Activated CD4-positive, alpha-beta T cell treated with anti-CD3 and anti-CD28 coated beads, Interleukin-2, amount 50 U/mL, for 48 hours (primary cell): Measurements from ENCODE around the gene CNTFR.
"Not testable (repeated sequence)": the region's sequence is repeated elsewhere in the genome, so short reads cannot be mapped to it uniquely, and the experiment has no call there.

ENCODE experiments used
- DNase-seq, 2 experiments: peaks; one replicate each; pipeline ENCODE4 v3.0.0-alpha.2; 2020

The CNTFR gene

DNA sequence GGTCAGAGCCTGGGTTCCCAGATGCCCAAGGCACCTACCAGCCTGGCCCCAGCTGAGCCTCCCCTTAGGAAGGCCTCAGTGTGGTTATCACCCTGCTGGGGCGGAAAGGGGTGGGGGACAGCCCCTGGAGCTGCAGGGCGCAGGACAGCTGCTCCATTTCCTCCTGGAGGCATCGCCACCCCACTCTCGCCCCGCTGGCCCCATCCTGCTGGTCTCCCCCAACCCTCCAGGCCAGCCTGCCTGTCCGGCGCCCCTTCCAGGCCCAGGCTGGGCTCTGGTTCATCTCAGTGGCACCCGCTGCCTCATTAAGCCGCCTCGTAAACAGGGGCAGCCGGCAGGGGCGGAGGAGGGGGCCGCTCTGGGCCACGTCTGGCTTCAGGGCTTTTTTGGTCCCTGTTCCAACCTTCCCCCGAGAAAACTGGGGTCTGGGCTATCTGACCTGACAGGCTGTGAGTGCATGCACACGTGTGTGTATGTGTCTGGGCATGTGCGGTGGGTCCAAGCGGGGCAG, 36.0 kb downstream of the CNTFR start:
- DNase-seq, result no peak

DNA sequence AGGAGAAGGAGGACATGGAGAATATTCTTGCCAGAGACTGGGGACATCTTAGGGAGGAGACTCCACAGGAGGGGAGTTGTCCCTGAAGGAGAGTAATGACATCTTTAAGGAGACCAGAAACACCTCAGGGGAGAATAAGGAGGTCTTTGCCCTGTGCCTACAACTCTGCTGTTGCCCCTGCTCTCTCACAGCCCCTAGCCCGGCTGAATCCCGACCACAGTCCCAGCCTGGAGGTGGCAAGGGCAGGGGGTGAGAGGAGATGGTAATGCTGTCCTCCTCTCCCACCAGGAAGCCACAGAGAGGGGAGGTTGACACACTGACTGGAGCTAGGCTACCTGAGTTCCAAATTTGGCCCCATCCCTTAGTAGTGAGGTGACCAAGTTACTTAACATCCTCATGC, 36.5 kb downstream of the CNTFR start:
- no peak for DNase-seq

DNA sequence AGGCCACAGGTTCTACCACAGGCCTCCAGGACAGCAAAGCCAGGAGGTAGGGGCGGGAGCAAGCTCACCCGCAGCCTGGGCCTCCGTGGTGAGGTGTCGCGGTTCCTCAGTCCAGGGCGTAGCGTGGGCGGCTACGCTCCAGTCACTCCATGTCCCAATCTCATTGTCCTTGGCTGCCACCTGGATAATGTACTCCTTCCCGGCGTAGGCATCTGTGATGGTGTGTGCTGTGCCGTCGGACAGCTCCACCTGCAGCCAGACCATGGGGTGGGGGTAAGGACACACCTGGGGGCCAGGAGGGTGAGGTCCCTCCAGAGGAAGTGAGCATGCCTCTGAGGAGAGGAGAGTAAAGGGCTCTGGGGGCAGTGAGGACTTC, 36.9 kb downstream of the CNTFR start:
- DNase-seq, result no peak

DNA sequence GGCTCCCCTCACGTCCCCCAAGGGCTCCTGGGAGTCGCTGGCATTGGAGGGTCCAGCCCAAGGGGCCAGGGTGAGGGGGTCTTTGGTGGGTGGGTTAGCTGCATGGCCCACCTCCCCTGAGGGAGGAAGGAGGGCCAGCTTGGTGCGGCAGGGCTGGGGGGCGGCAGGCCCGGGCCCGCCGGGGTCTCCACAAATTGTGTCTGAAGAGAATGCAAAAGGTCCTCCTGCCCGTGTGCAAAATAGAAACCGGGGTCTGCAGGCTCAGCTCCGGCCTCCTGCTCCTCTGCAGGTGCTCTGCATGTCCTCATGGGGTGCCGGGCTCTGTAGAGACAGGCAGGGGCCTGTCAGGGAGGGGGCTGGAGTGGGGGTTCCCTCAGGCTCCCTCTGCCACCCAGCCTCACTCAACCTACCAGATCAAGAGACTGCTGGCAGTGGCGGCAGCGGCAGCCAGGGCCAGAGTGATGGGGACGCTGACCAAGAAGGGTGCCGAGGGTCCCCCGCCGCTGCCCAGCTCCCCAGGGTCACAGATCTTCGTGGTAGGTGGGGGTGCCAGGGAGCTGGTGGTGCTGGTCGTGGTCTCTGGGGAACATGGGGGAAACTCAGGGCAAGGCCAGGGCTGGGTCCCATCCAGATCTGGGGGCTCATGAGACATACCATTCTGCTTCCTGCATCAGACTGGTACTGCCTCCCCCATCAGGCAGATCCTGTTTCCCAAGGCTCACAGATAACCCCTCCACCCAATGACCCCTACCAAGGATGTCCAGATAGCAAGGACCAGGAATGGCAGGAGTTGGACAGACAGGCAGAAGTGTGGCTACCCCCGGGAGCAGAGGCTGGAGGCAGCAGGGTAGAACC, 37.5 kb downstream of the CNTFR start:
- no peak for DNase-seq

DNA sequence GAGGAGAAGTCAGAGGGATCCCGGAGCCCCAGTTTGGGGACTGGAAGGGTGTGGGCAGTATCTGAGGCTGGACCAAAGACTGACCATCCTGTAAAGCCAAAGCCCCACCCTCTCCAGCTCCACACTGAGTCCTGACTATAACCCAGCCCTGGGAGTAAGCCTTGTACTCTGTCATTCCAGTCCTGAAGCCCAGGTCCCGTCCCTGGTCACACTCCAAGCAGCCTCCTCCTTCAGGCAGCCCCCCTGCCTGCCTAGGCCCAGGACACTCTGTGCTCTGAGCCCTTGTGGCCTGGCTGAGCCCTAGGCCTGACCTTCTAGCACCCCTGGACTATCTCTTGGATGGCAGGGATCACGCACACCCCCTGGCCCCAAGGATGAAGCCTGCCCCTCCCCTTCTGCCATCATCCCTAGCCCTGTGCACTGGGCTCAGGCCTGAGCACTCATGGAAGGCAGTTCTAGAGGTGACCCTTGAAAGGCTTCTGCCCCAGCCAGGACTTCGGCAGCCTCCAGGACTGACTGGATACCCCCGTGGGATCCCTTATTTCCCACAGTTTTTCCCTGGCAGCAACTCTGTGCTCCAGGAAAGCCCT, 38.7 kb downstream of the CNTFR start:
- no peak for DNase-seq

DNA sequence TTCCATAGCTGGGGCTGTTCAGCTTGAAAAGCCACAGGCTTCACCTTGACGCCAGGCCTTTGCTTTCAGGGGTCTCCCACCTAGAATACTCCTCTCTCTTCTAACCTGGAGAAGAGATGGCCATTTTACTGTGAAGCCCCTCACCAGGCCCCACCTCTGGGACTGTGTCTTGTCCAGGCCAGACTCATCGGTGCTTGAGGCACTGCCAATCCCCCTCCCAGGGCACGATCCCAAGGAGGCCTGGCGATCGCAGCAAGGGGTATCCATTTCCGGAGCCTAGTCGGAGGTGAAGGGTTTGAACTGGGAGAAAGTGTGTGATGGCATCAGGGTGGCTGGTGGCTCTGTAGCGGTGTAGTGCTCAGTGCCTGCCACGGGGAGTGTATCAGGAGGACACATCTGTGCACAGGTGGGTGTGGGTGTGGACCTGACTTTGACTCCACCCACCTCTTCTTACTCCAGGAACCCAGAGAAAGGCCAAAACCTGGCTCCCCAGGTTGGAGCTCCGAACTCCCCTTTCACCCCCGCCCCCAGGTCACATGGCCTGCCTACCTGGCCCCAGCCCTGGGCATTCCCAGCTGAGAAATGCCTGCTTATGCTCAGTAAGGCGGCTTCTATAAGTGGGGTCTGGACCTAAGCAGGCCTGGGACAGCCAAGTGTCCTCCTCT, 39.4 kb downstream of the CNTFR start:
- DNase-seq, result no peak

DNA sequence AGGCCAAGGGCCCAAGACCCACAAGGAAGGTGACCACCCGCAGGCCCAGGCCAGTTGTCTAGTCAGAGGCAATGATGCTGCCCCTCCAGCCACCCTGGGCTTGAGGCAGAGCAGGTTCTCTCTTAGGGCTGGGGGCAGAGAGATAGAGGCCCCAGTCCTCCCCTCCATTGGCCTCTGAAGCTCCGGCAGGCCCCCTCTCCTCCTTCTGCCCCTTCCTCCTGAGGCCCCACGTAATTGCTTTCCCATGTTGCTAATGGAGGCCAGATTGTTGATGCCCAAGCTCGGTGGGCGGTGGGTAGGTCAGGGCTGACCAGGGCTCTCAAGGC, 40.2 kb downstream of the CNTFR start:
- DNase-seq, result no peak

DNA sequence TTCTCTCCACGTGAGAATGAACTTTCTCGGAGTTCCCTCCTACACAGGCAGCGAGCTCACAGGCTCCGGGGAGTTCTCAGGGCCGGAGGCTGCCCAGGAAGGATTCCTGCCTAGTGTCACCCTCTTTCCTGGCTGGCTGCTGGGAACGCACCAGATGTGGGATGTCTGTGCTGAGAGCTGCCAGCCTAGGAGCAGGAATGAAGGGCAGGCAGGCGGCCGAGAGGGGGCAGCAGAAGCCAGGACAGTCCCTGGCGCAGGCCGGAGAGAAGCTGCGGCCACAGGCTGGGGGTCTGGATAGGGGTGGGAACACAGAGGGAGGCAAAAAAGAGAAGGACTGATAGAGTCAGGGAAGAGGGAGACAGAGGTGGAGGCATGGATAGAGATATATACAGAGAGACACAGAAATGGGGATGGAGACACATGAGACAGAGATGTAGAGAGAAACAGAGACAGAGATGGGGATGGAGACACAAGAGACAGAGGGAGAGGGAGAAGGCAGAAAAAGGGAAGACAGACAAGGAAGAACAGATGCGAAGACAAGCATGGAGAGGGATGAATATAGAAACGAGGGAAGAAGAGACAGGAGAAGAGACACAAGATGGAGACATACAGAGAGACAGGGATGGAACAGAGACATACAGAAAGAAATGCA, 41.4 kb downstream of the CNTFR start:
- peak; percentile 41 to 54 for DNase-seq

DNA sequence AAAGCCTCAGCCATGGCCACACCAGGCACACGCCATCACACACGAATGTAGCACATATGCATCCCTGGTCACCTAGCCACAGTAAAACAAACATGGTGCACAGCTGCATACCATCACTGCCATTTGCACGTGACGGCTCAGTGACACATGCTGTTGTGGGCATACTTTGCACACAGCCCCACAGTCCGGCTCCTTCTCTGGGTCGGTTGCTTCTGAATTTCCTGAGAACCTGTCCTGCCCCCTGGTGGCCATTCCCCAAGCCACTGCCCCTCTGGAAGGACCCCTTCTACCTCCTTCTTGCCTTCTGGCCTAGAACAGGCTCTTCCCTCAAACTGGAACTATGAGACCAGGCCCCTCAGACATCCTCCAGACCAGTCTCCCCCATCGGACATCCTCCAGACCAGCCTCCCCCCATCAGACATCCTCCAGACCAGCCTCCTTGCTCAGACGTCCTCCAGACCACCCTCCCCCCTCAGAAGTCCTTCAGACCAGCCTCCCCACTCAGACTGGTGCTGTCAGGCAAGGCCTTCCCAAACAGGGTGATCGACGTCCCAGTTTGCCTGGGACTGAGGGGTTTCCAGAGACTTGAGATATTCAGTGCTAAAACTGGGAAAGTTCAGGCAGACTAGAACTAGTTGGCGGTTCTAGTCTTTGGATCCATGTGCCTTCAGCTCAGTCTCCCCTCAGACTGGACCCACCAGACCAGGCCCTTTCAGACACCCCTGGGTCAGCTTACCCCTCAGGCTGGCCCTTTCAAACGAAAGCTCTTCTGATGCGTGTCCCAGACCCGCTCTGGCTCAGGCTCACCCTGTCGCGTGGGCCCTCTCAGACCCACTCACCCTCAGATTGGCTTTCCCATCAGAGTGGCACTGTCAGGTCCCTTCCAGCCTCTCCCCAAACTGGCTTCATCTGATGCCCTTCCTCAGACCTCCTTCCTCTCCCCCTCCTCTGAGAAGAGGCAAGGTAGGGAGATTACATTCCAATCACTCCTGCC, 42.4 kb downstream of the CNTFR start:
- peak; percentile 71 to 72 for DNase-seq

DNA sequence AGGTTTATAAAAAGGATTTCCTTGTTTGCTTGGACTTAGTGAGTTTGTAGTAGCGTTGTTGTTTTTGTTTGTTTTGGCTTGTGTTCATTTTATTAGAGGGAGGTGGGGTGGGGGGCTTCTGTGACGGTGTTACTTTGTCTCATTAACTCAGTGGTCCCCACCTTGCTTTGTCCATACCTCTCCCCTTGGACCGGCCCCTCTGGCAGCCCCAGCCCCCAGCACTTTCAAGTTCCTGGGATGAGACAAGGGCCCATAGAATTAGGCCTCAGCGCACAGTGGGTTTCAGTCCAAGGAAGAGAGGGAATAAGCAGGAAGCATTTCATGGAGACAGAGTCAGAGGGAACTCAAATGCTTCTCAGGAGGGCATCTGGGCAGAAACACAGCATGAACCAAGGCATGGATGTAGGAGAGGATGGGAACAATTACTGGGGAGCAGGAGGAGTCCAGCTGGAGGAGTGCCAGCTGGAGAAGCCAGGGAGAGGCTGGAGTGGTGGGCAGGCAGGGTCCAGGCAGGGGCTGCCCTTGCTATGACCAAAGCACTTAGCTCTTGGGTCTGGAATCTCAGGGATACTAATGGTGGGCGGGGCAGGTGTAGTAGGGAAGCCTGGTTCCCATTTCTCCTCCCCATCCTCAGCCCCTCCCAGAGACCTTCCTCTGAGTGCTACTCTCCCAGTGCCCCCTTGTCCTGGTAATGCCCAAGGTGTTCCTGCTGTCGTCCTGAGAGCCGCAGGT, 43.3 kb downstream of the CNTFR start:
- no peak for DNase-seq

DNA sequence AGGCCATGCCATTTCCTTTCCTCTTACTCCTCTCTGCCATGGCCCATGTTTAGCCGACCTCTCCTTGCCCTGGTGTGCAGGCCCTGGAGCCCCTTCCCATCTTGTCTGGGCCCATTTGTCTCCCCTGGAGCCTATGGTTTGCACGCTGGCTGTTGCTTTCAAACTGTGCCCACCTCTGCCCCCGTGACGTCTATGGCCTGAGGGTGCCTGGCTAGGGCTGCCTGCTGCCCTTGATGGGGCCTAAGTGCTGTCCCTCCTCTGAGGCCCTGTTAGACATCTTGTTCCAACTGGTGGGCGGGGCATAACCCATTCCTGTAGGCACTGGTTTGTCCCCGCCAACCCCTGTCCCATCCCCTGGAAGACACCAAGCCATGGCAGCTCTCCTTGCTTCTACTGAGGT, 44.0 kb downstream of the CNTFR start:
- DNase-seq, result no peak

DNA sequence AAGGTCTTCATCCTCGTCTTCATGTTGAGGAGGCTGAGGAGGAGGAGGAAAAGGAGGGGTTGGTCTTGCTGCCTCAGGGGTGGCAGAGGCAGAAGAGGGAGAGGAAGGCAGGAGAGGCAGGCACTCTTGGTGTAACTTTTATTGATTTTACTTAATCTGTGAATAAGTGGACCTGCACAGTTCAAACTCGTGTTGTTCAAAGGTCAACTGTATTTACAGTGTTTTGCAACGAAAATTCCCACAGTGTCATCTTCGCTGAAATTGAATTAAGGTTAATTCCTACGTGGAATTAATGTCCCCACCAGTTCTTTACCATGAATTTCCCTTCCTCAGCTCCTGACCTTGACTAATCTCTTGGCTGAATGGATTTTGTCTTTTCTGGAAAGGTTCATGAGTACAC, 45.5 kb downstream of the CNTFR start:
- DNase-seq, result no peak

DNA sequence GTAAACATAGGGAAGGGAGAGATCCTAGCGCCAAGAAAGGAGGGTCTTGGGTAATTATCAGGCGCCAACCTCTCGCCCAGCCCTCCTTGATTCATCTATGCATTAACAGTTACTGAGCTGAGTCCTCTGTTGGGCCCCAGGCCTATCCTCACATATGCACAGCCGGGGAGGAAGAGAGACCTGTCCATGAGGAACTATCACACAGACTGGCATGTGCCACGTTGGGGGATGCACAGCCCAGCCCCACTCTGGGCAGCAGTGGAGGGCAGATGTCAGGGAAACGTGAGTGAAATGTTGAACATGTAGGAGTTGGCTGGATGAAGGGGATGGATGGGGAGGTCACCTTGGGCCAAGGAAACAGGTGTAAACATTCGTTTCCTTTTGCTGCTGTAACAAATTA, 48.0 kb downstream of the CNTFR start:
- no peak for DNase-seq

DNA sequence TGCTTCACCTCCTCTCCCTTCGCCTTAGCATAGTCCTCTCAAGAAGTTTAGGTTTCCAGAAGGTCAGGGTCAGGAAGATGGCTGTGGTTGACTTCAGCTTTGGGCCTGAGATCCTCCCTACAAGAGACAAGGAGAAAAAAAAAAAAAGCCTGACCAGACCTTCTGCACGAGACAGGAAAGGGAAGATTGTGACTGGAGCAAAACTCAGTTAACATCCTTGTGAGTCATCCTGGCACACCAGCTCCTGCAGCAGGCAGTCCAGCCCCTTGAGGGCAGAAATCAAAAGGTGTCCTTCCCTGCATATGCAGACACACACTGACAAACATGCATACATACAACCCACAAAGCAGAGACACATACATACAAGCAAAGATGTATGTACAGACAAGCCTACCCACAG, 48.7 kb downstream of the CNTFR start:
- DNase-seq, result no peak

DNA sequence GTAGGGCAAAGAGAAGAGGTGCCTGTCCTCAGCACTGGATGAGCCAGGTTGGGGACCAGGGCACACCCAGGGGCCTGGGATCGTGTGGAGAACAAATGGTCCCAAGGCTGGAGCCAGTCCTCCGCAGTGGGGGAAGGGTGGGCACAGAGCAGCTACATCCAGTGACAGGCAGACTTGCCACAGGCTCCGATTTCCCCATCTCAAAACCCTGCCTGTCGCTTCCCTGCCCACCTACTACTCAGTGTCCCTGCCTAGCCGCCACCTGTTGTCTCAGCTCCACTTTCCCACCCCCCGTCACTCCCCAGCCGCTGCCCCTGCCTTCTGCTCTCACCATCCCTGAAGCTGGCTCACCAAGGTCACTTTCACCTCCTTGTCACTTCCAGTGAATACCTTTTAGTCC, 52.8 kb downstream of the CNTFR start:
- no peak for DNase-seq

DNA sequence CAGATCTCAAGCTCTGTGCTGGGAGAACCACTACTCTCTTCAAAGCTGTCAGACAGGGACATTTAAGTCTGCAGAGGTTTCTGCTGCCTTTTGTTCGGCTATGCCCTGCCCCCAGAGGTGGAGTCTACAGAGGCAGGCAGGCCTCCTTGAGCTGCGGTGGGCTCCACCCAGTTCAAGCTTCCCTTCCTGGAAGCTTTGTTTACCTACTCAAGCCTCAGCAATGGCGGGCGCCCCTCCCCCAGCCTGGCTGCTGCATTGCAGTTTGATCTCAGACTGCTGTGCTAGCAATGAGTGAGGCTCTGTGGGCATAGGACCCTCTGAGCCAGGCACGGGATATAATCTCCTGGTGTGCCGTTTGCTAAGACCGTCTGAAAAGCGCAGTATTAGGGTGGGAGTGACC, 57.5 kb downstream of the CNTFR start:
- not testable (repeated sequence) for DNase-seq

DNA sequence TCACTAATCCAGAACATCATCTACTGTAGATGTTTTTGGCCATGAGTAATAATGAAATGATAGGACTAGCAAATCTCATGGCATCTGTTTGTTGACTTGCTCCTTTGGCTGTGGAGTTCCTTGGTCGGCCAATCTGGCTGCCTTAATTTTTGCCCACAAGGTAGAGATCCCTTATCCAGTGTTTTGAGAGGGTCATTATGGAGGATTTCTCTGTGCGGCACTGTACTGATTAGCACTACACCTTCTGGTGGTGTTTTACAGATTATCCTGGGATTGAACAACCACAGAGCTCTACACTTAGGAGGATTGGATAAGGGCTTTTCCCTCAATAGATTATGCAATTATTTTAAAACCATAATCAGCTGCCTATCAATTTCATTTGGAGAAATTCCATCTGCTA, 63.5 kb downstream of the CNTFR start:
- DNase-seq, result no peak

DNA sequence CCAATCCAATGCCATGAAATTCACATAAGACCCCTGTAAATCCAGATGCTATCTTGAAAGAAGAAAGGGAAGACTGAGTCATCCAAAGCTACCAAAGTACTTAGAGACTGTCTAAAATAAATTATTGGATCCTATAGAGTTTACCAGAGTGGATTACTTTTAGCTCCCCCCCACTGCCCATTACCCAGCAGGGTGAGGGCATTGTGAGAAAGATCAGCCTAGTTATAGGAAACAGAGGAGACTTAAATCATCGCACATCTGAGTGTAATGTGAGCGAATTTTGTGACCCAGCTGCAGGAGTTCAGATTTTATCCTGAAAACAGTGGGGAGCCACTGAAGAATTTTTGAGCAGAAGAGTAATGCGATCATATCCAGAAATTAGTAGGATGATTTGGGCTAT, 65.2 kb downstream of the CNTFR start:
- DNase-seq, result no peak

DNA sequence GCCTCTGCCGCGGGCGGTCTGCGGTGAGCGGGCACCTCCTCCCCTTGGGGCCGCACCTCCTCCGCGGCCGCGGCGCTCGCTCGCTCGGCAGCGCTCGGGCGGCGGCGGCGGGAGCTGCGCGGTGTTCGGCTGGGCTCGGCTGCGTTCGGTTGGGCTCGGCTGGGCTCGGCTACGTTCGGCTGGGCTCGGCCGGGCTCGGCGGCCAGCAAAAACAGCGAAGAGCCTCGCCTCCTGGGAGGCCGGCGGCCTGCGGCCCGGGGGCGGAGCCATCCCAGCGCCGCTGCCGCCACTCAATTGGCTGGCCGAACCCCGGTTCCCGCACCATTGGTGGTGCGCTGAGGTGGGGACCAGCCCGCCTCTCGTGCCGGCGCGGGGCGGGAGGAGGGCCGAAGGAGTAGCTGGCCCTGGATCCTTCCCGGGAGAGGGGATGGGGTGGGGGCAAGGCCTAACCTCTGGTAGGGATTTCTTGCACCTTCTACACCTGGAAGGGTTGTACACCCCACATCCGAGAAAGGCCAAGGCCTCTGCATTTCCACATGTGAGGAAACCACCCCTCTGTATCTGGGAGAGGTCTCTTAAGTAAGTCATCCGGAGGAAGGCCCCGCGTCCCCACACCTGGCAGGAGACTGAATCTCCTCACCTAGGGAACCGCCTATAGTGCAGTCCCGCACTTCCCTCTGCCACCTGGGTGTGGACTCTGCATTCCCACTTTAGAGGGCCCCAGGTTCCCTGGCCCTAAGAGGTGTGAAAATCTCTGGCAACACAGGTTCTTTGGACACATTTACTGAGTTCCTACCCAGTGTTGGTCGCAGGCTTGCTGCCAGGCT, 66.3 kb downstream of the CNTFR start, which contains the start of gene ENHO:
TSS of gene ENHO (minus strand) at position 20 of the 827 bp plus-strand sequence. CDS start 1,295 bp downstream, outside the sequence.
- DNase-seq, result peak; percentile 88 to 91

DNA sequence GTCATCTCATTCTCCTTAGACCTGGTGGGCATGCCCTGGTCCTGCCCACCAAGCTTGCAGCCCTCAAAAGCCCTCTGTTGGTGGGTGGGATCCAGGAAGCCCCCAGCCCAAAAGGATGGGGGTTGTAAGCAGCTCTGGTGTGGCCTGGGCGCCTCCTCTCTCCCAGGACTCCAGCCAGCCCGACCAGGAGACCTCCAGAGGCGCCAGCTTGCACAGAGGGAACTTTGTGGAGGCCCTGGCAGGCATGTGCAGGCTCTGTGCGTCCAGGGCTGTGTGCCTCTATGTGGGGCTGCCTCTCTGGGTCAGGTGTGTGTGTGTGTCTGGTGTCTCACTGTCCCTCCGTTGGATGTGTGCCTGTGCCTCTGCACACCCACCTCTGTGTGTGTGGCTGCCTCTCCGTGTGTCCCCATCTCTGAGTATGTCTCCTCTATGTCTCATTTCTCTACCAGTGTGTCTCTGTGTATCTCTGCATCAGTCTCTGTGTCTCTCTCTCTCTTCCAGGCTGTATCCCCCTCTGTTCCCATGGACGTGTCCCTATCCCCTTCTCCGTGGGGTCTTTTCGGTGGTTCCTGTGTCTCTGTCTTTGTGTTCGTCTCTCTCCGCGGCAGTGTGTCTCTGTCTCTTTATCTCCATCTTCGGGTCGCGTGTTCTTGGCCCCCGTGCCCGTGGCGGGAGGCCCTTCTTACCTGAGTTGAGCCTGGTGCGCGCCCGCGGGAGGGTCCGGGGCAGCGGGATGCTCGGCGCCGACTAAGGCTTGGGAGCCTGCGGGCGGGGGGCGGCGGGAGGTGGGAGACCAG, 67.2 kb downstream of the CNTFR start:
- DNase-seq, result peak in 1 of 2 experiments; percentile 11
